Liver (tissue), 3 donors: Measurements from ENCODE around the gene PRPF31.
A peak's percentile ranks its signal among the peaks of the same experiment; 100 is the strongest.

Experiments
- CTCF ChIP-seq: fragments of 150-350 bp; IDR thresholded peaks from 2 replicates; pipeline ENCODE4 v1.5.1; 2017; ENCODE audit warnings: improper control_type of control experiment, low read depth, low read length; ENCODE audit not compliant: missing input control
- MAX ChIP-seq: IDR thresholded peaks from 2 replicates; pipeline ENCODE4 v1.6.1; 2016; ENCODE audit warnings: antibody characterized with exemption
- SP1 ChIP-seq: IDR thresholded peaks from 2 replicates; pipeline ENCODE4 v1.6.1; 2018; ENCODE audit warnings: antibody characterized with exemption, mild to moderate bottlenecking
- TAF1 ChIP-seq: conservative IDR thresholded peaks from 2 replicates; pipeline ENCODE4 v1.6.1; 2016; ENCODE audit warnings: antibody characterized with exemption, mild to moderate bottlenecking
- TF ChIP-seq, protein P1 (sequence below): IDR thresholded peaks from 2 replicates; pipeline ENCODE4 v1.6.1; 2016; ENCODE audit warnings: antibody characterized with exemption, mild to moderate bottlenecking
- donor health status: healthy.
- donor health status: healthy.

GRCh38 chr19:54159352-54160181 lies 44.0 kb downstream of the PRPF31 start, which contains the start of gene LENG1:
- no peak for TF ChIP-seq TAF1
- TF ChIP-seq CTCF: no peak
- TF ChIP-seq MAX: peak; percentile 42
- TF ChIP-seq, protein P1, sequence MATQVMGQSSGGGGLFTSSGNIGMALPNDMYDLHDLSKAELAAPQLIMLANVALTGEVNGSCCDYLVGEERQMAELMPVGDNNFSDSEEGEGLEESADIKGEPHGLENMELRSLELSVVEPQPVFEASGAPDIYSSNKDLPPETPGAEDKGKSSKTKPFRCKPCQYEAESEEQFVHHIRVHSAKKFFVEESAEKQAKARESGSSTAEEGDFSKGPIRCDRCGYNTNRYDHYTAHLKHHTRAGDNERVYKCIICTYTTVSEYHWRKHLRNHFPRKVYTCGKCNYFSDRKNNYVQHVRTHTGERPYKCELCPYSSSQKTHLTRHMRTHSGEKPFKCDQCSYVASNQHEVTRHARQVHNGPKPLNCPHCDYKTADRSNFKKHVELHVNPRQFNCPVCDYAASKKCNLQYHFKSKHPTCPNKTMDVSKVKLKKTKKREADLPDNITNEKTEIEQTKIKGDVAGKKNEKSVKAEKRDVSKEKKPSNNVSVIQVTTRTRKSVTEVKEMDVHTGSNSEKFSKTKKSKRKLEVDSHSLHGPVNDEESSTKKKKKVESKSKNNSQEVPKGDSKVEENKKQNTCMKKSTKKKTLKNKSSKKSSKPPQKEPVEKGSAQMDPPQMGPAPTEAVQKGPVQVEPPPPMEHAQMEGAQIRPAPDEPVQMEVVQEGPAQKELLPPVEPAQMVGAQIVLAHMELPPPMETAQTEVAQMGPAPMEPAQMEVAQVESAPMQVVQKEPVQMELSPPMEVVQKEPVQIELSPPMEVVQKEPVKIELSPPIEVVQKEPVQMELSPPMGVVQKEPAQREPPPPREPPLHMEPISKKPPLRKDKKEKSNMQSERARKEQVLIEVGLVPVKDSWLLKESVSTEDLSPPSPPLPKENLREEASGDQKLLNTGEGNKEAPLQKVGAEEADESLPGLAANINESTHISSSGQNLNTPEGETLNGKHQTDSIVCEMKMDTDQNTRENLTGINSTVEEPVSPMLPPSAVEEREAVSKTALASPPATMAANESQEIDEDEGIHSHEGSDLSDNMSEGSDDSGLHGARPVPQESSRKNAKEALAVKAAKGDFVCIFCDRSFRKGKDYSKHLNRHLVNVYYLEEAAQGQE: peak; percentile 76
- peak; percentile 97 for TF ChIP-seq SP1
